HepG2 (cell line): ENCODE results near the gene MRPL50. TPM values are rescaled to one million over a fixed set of nuclear protein-coding genes. Genes with fewer than 3 reads are reported as not detected.

Experiments used
- CBX2 ChIP-seq, 2 experiments: fragments of 200-600 bp in 1 of 2; sonication (generic); formaldehyde crosslinking in 1 of 2; IDR thresholded peaks; 2 replicates each; pipeline versions ENCODE4 v1.7.0 to v1.8.1; 2018 to 2022; ENCODE audit warnings: low read depth in 2 of 2, low read length in 1 of 2, mild to moderate bottlenecking in 1 of 2, missing genetic modification reagents in 1 of 2
- DMAP1 ChIP-seq: IDR thresholded peaks from 2 replicates; pipeline ENCODE4 v1.6.1; 2016
- MAZ ChIP-seq, 2 experiments: sonication (generic) in 1 of 2; formaldehyde crosslinking in 1 of 2; IDR thresholded peaks; 2 replicates each; pipeline versions ENCODE4 v1.5.0 to v1.6.1; 2012 to 2020; ENCODE audit warnings: low read depth in 2 of 2, mild to moderate bottlenecking in 2 of 2, borderline replicate concordance in 1 of 2, improper control_type of control experiment in 1 of 2, low read length in 1 of 2, missing genetic modification reagents in 1 of 2, moderate library complexity in 1 of 2
- MEIS2 ChIP-seq: sonication (generic); formaldehyde crosslinking; IDR thresholded peaks from 2 replicates; pipeline ENCODE4 v1.9.0; 2021; ENCODE audit warnings: mild to moderate bottlenecking, missing genetic modification reagents
- MZF1 ChIP-seq: sonication (generic); formaldehyde crosslinking; IDR thresholded peaks from 2 replicates; pipeline ENCODE4 v1.8.1; 2023; ENCODE audit warnings: mild to moderate bottlenecking, missing genetic modification reagents, borderline replicate concordance
- TBP ChIP-seq: sonication (generic); formaldehyde crosslinking; IDR thresholded peaks from 2 replicates; pipeline ENCODE4 v1.5.0; 2020; ENCODE audit warnings: missing genetic modification reagents
- XRCC5 ChIP-seq: fragments of 200-400 bp; formaldehyde crosslinking; optimal IDR thresholded peaks from 2 replicates; pipeline ENCODE3; 2017; ENCODE audit warnings: mild to moderate bottlenecking, low read length
- ZC3H13 ChIP-seq: sonication (generic); formaldehyde crosslinking; IDR thresholded peaks from 2 replicates; pipeline ENCODE4 v1.8.1; 2023; ENCODE audit warnings: mild to moderate bottlenecking, missing genetic modification reagents, moderate library complexity
- ZFY ChIP-seq: sonication (generic); formaldehyde crosslinking; IDR thresholded peaks from 2 replicates; pipeline ENCODE4 v1.4.0; 2020; ENCODE audit warnings: missing genetic modification reagents
- ZNF251 ChIP-seq: sonication (generic); formaldehyde crosslinking; IDR thresholded peaks from 2 replicates; pipeline ENCODE4 v1.9.0; 2021; ENCODE audit warnings: mild to moderate bottlenecking, missing genetic modification reagents
- ZNF383 ChIP-seq: sonication (generic); formaldehyde crosslinking; IDR thresholded peaks from 2 replicates; pipeline ENCODE4 v1.4.0; 2020; ENCODE audit warnings: missing genetic modification reagents, mild to moderate bottlenecking, borderline replicate concordance
- ZNF570 ChIP-seq: sonication (generic); formaldehyde crosslinking; IDR thresholded peaks from 2 replicates; pipeline ENCODE4 v1.4.0; 2020; ENCODE audit warnings: mild to moderate bottlenecking, missing genetic modification reagents, borderline replicate concordance
- ZNF598 ChIP-seq: sonication (generic); formaldehyde crosslinking; IDR thresholded peaks from 2 replicates; pipeline ENCODE4 v1.5.1; 2020; ENCODE audit warnings: mild to moderate bottlenecking, missing genetic modification reagents, borderline replicate concordance
- ZNF615 ChIP-seq: sonication (generic); formaldehyde crosslinking; IDR thresholded peaks from 2 replicates; pipeline ENCODE4 v1.5.0; 2020; ENCODE audit warnings: mild to moderate bottlenecking, missing genetic modification reagents, borderline replicate concordance
- ZSCAN9 ChIP-seq: IDR thresholded peaks from 2 replicates; pipeline ENCODE4 v1.6.1; 2016; ENCODE audit warnings: borderline replicate concordance
- ZZZ3 ChIP-seq: sonication (generic); formaldehyde crosslinking; IDR thresholded peaks from 2 replicates; pipeline ENCODE4 v1.4.0; 2020; ENCODE audit warnings: missing genetic modification reagents, mild to moderate bottlenecking, borderline replicate concordance
- polyA plus RNA-seq, 8 experiments: library from polyadenylated mRNA; depleted of rRNA in 3 of 8; stranded (reverse) in 7 of 8; unstranded in 1 of 8; fragments of >200 nt; fragmentation: Illumina TruSeq in 4 of 8; extraction: Trizol in 4 of 8; gene quantifications; 2 replicates each; pipeline versions ENCODE4 v1.2.1 to v1.2.3, GENCODE V29; 2011 to 2016; ENCODE audit warnings: low read depth in 4 of 8, missing spikeins in 1 of 8, mixed read lengths in 1 of 8; ENCODE audit not compliant: insufficient read depth in 1 of 8
- total RNA-seq, 5 experiments: library from RNA; depleted of rRNA; stranded (reverse); fragments of >200 nt; fragmentation: Illumina TruSeq; extraction: Trizol; gene quantifications; 2 replicates each; pipeline ENCODE4 v1.2.3, GENCODE V29; 2016; ENCODE audit warnings: low read depth in 1 of 5
- TF ChIP-seq, protein P1 (sequence below): sonication (generic); formaldehyde crosslinking; IDR thresholded peaks from 2 replicates; pipeline ENCODE4 v1.4.0; 2020; ENCODE audit warnings: missing genetic modification reagents, low read depth, mild to moderate bottlenecking, borderline replicate concordance
- TF ChIP-seq, protein P2 (sequence below): sonication (generic); formaldehyde crosslinking; IDR thresholded peaks from 2 replicates; pipeline ENCODE4 v1.4.0; 2020; ENCODE audit warnings: missing genetic modification reagents
- TF ChIP-seq, protein P3 (sequence below): sonication (generic); formaldehyde crosslinking; IDR thresholded peaks from 2 replicates; pipeline ENCODE4 v1.5.0; 2020; ENCODE audit warnings: mild to moderate bottlenecking, missing genetic modification reagents, borderline replicate concordance
- TF ChIP-seq, protein P4 (sequence below): sonication (generic); formaldehyde crosslinking; conservative IDR thresholded peaks from 2 replicates; pipeline ENCODE4 v1.4.0; 2020; ENCODE audit warnings: missing genetic modification reagents

The MRPL50 gene
- total and polyA plus RNA-seq, 2 of the 13 experiments (the other 11 are each of a cell fraction or from before 2014, with no cell fraction given), result 37.1 to 70.0 TPM

GRCh38 chr9:101421653-101422065 lies 23.2 kb upstream of the MRPL50 start (continued):
- no peak for TF ChIP-seq CBX2 (IDR thresholded peaks at IDR 0.05; ENCODE audit: low read depth, low read length)
- TF ChIP-seq CBX2 (CRISPR knock-in tag; IDR thresholded peaks at IDR 0.05; ENCODE audit: low read depth), result no peak
- TF ChIP-seq, protein P1, sequence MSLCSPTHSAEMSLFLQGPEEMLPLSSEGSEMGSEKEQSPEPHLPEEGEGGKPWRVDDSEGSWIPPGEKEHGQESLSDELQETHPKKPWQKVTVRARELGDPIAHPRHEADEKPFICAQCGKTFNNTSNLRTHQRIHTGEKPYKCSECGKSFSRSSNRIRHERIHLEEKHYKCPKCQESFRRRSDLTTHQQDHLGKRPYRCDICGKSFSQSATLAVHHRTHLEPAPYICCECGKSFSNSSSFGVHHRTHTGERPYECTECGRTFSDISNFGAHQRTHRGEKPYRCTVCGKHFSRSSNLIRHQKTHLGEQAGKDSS, result no peak
- TF ChIP-seq, protein P2, sequence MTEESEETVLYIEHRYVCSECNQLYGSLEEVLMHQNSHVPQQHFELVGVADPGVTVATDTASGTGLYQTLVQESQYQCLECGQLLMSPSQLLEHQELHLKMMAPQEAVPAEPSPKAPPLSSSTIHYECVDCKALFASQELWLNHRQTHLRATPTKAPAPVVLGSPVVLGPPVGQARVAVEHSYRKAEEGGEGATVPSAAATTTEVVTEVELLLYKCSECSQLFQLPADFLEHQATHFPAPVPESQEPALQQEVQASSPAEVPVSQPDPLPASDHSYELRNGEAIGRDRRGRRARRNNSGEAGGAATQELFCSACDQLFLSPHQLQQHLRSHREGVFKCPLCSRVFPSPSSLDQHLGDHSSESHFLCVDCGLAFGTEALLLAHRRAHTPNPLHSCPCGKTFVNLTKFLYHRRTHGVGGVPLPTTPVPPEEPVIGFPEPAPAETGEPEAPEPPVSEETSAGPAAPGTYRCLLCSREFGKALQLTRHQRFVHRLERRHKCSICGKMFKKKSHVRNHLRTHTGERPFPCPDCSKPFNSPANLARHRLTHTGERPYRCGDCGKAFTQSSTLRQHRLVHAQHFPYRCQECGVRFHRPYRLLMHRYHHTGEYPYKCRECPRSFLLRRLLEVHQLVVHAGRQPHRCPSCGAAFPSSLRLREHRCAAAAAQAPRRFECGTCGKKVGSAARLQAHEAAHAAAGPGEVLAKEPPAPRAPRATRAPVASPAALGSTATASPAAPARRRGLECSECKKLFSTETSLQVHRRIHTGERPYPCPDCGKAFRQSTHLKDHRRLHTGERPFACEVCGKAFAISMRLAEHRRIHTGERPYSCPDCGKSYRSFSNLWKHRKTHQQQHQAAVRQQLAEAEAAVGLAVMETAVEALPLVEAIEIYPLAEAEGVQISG, result peak; percentile 77
- no peak for TF ChIP-seq ZC3H13 (CRISPR knock-in tag)
- no peak for TF ChIP-seq ZNF251
- TF ChIP-seq, protein P3, sequence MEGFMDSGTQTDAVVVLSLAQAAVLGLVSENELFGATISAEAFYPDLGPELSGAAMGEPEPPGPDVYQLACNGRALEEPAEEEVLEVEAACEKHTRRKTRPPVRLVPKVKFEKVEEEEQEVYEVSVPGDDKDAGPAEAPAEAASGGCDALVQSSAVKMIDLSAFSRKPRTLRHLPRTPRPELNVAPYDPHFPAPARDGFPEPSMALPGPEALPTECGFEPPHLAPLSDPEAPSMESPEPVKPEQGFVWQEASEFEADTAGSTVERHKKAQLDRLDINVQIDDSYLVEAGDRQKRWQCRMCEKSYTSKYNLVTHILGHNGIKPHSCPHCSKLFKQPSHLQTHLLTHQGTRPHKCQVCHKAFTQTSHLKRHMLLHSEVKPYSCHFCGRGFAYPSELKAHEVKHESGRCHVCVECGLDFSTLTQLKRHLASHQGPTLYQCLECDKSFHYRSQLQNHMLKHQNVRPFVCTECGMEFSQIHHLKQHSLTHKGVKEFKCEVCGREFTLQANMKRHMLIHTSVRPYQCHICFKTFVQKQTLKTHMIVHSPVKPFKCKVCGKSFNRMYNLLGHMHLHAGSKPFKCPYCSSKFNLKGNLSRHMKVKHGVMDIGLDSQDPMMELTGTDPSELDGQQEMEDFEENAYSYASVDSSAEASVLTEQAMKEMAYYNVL (CRISPR knock-in tag), result 0 out of 2 replicates have a peak, but pooled peaks have one; percentile 69
- TF ChIP-seq MEIS2 (CRISPR knock-in tag), result peak; percentile 70; the same call in 1 of the 2 replicates
- TF ChIP-seq, protein P4, sequence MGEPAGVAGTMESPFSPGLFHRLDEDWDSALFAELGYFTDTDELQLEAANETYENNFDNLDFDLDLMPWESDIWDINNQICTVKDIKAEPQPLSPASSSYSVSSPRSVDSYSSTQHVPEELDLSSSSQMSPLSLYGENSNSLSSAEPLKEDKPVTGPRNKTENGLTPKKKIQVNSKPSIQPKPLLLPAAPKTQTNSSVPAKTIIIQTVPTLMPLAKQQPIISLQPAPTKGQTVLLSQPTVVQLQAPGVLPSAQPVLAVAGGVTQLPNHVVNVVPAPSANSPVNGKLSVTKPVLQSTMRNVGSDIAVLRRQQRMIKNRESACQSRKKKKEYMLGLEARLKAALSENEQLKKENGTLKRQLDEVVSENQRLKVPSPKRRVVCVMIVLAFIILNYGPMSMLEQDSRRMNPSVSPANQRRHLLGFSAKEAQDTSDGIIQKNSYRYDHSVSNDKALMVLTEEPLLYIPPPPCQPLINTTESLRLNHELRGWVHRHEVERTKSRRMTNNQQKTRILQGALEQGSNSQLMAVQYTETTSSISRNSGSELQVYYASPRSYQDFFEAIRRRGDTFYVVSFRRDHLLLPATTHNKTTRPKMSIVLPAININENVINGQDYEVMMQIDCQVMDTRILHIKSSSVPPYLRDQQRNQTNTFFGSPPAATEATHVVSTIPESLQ (CRISPR knock-in tag), result no peak
- peak; percentile 82; the same call in 1 of the 2 replicates for TF ChIP-seq ZNF598 (CRISPR knock-in tag)
- TF ChIP-seq ZNF570 (CRISPR knock-in tag), result no peak
- no peak for TF ChIP-seq MAZ (IDR thresholded peaks at IDR 0.05; ENCODE audit: borderline replicate concordance, low read depth, low read length)
- TF ChIP-seq MAZ (CRISPR knock-in tag; IDR thresholded peaks at IDR 0.05; ENCODE audit: low read depth), result no peak
- TF ChIP-seq XRCC5, result peak; percentile 58
- TF ChIP-seq ZNF615 (CRISPR knock-in tag), result no peak
- TF ChIP-seq ZSCAN9 (CRISPR knock-in tag), result no peak
- no peak for TF ChIP-seq TBP
- no peak for TF ChIP-seq ZNF383 (CRISPR knock-in tag)
- TF ChIP-seq ZZZ3 (CRISPR knock-in tag), result no peak
- no peak for TF ChIP-seq MZF1 (CRISPR knock-in tag)
- TF ChIP-seq ZFY (CRISPR knock-in tag), result no peak
- TF ChIP-seq DMAP1, result no peak; the same call in 1 of the 2 replicates
